HepG2 (cell line): ENCODE results near the gene SLC6A16. TPM values are rescaled to one million over a fixed set of nuclear protein-coding genes. Genes with fewer than 3 reads are reported as not detected.

Experiments used
- ARID5B ChIP-seq: IDR thresholded peaks from 2 replicates; pipeline ENCODE4 v1.4.0; 2020; ENCODE audit warnings: mild to moderate bottlenecking, missing genetic modification reagents
- CSRNP2 ChIP-seq: sonication (generic); formaldehyde crosslinking; conservative IDR thresholded peaks from 2 replicates; pipeline ENCODE4 v1.8.0; 2022; ENCODE audit warnings: low read depth, missing genetic modification reagents
- GATAD1 ChIP-seq: IDR thresholded peaks from 2 replicates; pipeline ENCODE4 v1.6.1; 2016; ENCODE audit warnings: missing genetic modification reagents, missing compliant biosample characterization
- GLMP ChIP-seq: sonication (generic); formaldehyde crosslinking; IDR thresholded peaks from 2 replicates; pipeline ENCODE4 v1.9.0; 2021; ENCODE audit warnings: missing genetic modification reagents, mild to moderate bottlenecking, borderline replicate concordance
- HCFC1 ChIP-seq: fragments of 150-350 bp; IDR thresholded peaks from 2 replicates; pipeline ENCODE4 v1.6.1; 2014; ENCODE audit warnings: low read depth, low read length
- HDAC2 ChIP-seq: sonication (generic); formaldehyde crosslinking; IDR thresholded peaks from 2 replicates; pipeline ENCODE4 v1.4.0; 2020; ENCODE audit warnings: missing genetic modification reagents
- HIC2 ChIP-seq: sonication (generic); formaldehyde crosslinking; IDR thresholded peaks from 2 replicates; pipeline ENCODE4 v1.9.0; 2022; ENCODE audit warnings: low read depth, missing genetic modification reagents
- KLF11 ChIP-seq: IDR thresholded peaks from 2 replicates; pipeline ENCODE4 v1.6.1; 2016; ENCODE audit warnings: missing compliant biosample characterization
- NFE2L2 ChIP-seq: fragments of 150-350 bp; IDR thresholded peaks from 2 replicates; pipeline ENCODE4 v1.6.1; 2014; ENCODE audit warnings: low read length
- NR1H2 ChIP-seq: sonication (generic); formaldehyde crosslinking; IDR thresholded peaks from 2 replicates; pipeline ENCODE4 v1.8.1; 2022; ENCODE audit warnings: low read depth, missing genetic modification reagents, borderline replicate concordance
- RBM39 ChIP-seq: fragments of 200-400 bp; formaldehyde crosslinking; IDR thresholded peaks from one replicate; pipeline ENCODE4 v1.6.1; 2018; ENCODE audit warnings: antibody characterized with exemption, mild to moderate bottlenecking, low read depth, low read length; ENCODE audit not compliant: poor library complexity, severe bottlenecking
- SMYD3 ChIP-seq: sonication (generic); formaldehyde crosslinking; IDR thresholded peaks from 2 replicates; pipeline ENCODE4 v1.8.1; 2023; ENCODE audit warnings: mild to moderate bottlenecking, missing genetic modification reagents
- TIGD3 ChIP-seq: sonication (generic); formaldehyde crosslinking; IDR thresholded peaks from 2 replicates; pipeline ENCODE4 v1.5.1; 2020; ENCODE audit warnings: mild to moderate bottlenecking, missing genetic modification reagents, borderline replicate concordance
- YY1 ChIP-seq: IDR thresholded peaks from 2 replicates; pipeline ENCODE4 v1.6.1; 2011; ENCODE audit warnings: low read length, low read depth, moderate library complexity, mild to moderate bottlenecking; ENCODE audit not compliant: insufficient read depth, insufficient replicate concordance
- ZNF143 ChIP-seq: sonication (generic); formaldehyde crosslinking; IDR thresholded peaks from 2 replicates; pipeline ENCODE4 v1.4.0; 2020; ENCODE audit warnings: missing genetic modification reagents
- ZNF180 ChIP-seq: sonication (generic); formaldehyde crosslinking; IDR thresholded peaks from 2 replicates; pipeline ENCODE4 v1.4.0; 2020; ENCODE audit warnings: low read depth, missing genetic modification reagents, borderline replicate concordance
- ZNF513 ChIP-seq: sonication (generic); formaldehyde crosslinking; conservative IDR thresholded peaks from 2 replicates; pipeline ENCODE4 v1.5.0; 2020; ENCODE audit warnings: missing genetic modification reagents
- ZNF674 ChIP-seq: sonication (generic); formaldehyde crosslinking; IDR thresholded peaks from 2 replicates; pipeline ENCODE4 v1.5.0; 2020; ENCODE audit warnings: low read depth, mild to moderate bottlenecking, missing genetic modification reagents
- ZNF713 ChIP-seq: sonication (generic); formaldehyde crosslinking; IDR thresholded peaks from 2 replicates; pipeline ENCODE4 v1.4.0; 2020; ENCODE audit warnings: mild to moderate bottlenecking, missing genetic modification reagents
- ZNF768 ChIP-seq: sonication (generic); formaldehyde crosslinking; IDR thresholded peaks from 2 replicates; pipeline ENCODE4 v1.4.0; 2020; ENCODE audit warnings: missing genetic modification reagents
- polyA plus RNA-seq, 8 experiments: library from polyadenylated mRNA; depleted of rRNA in 3 of 8; stranded (reverse) in 7 of 8; unstranded in 1 of 8; fragments of >200 nt; fragmentation: Illumina TruSeq in 4 of 8; extraction: Trizol in 4 of 8; gene quantifications; 2 replicates each; pipeline versions ENCODE4 v1.2.1 to v1.2.3, GENCODE V29; 2011 to 2016; ENCODE audit warnings: low read depth in 4 of 8, missing spikeins in 1 of 8, mixed read lengths in 1 of 8; ENCODE audit not compliant: insufficient read depth in 1 of 8
- total RNA-seq, 5 experiments: library from RNA; depleted of rRNA; stranded (reverse); fragments of >200 nt; fragmentation: Illumina TruSeq; extraction: Trizol; gene quantifications; 2 replicates each; pipeline ENCODE4 v1.2.3, GENCODE V29; 2016; ENCODE audit warnings: low read depth in 1 of 5

The SLC6A16 gene
- total and polyA plus RNA-seq, 2 of the 13 experiments (the other 11 are each of a cell fraction or from before 2014, with no cell fraction given), result 0.07 to 0.18 TPM

GRCh38 chr19:49347835-49348234, 22.8 kb upstream of the SLC6A16 start (continued):
- no peak for TF ChIP-seq CSRNP2 (CRISPR knock-in tag)
- TF ChIP-seq NFE2L2, result no peak
- peak; percentile 43; the same call in 1 of the 2 replicates for TF ChIP-seq HCFC1
- TF ChIP-seq HDAC2 (CRISPR knock-in tag), result no peak
- TF ChIP-seq NR1H2, result no peak
- TF ChIP-seq ZNF713 (CRISPR knock-in tag), result no peak
- TF ChIP-seq TIGD3 (CRISPR knock-in tag), result no peak
- TF ChIP-seq ARID5B, result no peak
- peak; percentile 29 for TF ChIP-seq YY1
- TF ChIP-seq ZNF513 (CRISPR knock-in tag), result no peak
- no peak for TF ChIP-seq HIC2 (CRISPR knock-in tag)
- no peak for TF ChIP-seq ZNF180
- no peak for TF ChIP-seq GLMP (CRISPR knock-in tag)
- TF ChIP-seq KLF11, result no peak
- no peak for TF ChIP-seq RBM39
- TF ChIP-seq ZNF768, result no peak
- no peak for TF ChIP-seq ZNF674 (CRISPR knock-in tag)
- TF ChIP-seq ZNF143, result peak; percentile 88
- TF ChIP-seq GATAD1 (CRISPR knock-in tag), result no peak
- no peak for TF ChIP-seq SMYD3
